Anterior cingulate cortex (tissue), 58 donors: ENCODE results near the gene RGPD3.
A peak's percentile ranks its signal among the peaks of the same experiment; 100 is the strongest.
"Not testable (repeated sequence)": the region's sequence is repeated elsewhere in the genome, so short reads cannot be mapped to it uniquely, and the experiment has no call there.

Experiments
- DNase-seq, 58 donors: peaks; one replicate each; lab custom pipeline; 2025; lab: John Stamatoyannopoulos, UW

RGPD3 gene

DNA sequence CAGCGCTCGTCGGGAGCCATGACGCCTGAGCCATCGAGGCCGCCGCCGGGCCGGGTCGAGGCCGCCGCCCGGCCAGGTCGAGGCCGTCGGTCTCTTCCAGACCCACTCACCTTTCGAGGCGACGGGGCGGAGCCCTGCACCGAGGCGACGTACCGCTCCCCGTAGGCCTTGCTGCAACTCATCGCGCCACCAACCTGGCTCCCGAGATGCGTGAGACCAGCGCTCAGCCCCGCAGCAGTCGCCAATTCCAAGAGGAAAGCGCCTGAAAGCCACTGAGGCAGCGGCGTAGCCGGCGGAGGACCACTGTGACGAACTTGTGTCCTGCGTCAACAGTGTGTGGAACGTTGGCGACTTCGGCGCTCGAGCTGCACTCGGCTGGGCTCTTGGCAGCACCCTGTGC is at the start of gene RGPD3:
TSS of gene RGPD3 (minus strand) at position 307 of the 400 bp plus-strand sequence. CDS start at position 182, 125 bp downstream.
- not testable (repeated sequence) for DNase-seq

DNA sequence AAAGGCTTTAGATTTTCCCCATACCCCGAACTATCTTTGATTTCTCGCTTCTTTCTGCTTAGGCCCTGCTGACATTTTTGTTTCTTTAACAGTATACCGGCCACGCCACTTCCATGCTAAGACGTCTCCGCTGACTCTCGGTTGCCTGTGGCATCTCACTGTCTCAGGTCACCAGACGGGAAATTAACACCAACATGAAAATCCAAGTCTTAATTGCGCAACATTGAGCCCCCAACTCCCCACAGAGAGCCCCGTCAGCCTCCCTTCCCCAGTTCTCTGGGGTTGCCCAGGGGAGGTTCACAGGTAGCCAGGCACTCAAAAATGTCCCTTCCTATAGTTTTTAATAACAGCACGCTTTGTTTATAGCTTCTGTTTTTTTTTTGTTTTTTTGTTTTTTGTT is 49.1 kb upstream of the RGPD3 start:
- no peak for DNase-seq

DNA sequence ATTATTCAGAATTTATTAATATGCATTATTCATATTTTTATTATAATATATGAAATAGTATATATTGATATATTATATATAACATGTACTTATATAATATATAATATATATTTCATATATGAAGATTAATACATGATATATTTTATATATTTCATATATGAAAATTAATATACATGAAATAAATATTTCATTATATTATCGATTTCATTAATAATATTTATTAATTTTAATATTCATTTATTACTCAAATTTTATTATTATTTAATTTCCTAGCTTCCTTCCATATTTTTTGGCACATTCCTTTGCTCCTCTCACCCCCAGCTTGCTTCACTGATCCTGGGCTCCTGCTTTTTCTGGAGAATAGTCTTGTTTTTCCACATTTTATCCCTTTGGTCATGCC is 48.7 kb upstream of the RGPD3 start:
- no peak for DNase-seq

DNA sequence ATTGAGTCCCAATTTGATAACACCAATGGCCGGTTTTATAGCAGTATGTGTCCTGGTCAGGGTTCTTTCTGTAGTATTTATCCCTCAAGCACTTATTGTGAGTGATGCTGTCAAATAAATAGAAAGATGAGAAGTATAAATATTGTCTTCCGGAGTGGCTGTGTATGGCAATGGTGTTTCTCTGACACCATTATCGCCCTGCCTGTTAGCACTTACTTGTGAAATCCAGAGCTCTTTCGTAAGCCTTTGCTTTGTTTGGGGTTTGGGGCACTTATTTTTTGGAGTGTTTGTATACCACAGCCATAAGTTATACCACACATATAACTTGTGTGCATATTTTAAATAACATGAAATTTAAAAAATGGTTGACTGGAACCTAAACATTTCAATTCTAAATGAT is 48.2 kb upstream of the RGPD3 start:
- DNase-seq = no peak

DNA sequence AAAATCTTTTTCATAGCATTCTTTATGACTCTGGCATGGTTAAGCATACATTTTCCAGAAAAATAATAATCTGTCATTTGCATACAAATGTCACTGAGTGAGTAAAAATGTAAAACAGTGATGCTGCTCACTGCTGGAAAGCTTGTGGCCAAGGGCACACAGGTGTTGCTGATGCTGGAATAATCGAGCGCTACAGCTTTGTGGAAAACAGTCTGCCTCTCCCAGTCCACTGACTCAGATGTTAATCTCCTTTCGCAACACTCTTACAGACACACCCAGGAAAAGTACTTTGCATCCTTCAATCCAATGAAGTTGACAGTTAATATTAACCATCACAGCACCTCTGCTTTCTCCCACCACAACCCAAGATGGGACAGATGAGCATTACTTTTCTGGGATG is 46.6 kb upstream of the RGPD3 start:
- DNase-seq = not testable (repeated sequence)

DNA sequence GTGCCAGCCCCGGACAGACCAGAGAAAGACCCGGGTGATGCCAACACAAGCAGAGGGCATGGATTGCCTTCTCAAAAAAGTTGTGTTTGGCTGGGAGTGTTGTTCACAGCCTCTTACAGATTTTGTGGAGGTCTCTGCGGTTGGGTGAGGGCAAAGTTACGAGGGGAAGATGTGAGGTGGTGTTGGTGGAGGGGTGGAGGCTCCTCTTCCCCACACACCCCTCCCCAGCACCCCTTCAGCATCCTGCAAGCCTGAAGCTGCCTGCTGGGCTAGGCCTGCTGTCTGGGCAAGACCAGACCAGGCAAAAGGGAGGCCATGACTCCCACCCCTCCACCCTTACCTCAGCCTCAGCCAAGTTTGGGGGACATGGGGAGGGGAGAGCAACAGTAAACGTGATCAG is 45.2 kb upstream of the RGPD3 start:
- DNase-seq = not testable (repeated sequence)

DNA sequence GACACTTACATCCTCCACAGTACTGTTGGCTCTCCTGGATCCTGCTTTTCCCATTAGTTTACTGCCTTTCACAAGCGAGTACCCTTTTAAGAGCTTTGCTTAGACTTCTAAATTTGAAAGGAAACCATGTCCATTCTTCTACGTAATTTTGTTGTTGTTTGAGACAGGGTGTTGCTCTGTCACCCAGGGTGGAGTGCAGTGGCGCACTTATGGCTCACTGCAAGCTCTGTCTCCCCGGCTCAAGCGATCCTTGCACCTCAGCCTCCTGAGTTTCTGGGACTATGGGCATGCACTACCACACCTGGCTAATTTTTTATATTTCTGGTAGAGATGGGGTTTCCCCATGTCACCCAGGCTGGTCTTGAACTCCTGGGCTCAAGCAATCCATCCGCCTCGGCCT is 43.7 kb upstream of the RGPD3 start:
- not testable (repeated sequence) for DNase-seq

DNA sequence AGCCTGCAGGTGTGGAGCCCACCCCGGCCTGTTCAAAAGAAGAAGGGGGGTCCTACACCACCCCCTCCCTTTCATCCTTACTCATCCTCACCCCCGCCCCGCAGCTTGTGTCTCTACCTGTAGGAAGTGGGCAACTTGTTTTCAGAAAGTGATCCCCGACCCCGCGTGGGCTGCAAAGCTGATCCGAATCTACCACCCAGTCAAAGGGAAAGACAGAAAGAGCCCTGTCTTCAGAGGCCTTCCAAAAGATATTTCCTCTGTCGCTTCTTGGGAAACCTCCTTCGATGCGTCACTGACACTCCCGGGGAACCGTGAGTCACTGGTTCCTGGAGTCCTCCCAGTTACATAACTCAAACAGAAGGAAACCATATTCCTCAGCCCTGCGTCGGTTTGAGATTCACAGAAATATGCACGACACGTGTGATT is 43.3 kb upstream of the RGPD3 start:
- DNase-seq = peak in 28 of 58 donors; percentile 1 to 62 (median 14)

DNA sequence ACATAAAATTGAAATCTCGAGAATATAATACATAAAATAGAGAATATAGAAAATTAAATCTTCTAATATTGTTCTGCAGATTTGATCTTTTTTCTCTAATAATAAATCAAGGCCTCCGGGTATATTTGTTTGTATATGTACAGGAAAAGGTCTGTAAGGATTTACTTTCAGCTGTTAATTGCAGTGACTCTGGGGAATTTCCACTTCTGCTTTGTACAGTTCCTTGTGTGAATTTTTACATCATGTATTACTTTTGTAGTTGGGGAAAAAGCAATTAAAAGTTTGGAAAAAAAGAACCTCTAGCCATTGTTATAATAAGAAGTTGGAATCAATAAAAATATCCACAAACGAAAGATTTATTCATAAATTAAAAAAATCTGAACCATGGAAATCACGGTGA is 42.6 kb upstream of the RGPD3 start:
- not testable (repeated sequence) for DNase-seq

DNA sequence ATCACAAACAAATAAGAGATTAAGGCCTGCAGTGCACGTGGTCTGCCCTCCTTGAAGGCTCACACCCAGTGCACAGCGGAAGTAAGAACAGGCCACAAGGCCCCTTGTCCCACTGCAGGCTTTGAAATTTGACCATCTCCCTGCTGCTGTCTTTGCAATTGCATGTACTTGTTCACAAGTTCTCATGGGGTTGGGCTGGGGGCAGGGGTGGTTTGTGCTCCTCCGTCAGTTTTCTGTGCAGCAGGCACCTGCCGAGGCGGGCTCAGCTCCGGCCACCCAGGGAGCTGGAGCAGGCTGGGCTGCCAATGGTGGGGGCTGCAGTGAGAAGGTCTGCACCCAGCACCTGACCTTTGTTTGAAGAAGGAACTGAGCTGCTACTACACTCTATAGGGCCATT is 41.2 kb upstream of the RGPD3 start:
- DNase-seq = not testable (repeated sequence)

DNA sequence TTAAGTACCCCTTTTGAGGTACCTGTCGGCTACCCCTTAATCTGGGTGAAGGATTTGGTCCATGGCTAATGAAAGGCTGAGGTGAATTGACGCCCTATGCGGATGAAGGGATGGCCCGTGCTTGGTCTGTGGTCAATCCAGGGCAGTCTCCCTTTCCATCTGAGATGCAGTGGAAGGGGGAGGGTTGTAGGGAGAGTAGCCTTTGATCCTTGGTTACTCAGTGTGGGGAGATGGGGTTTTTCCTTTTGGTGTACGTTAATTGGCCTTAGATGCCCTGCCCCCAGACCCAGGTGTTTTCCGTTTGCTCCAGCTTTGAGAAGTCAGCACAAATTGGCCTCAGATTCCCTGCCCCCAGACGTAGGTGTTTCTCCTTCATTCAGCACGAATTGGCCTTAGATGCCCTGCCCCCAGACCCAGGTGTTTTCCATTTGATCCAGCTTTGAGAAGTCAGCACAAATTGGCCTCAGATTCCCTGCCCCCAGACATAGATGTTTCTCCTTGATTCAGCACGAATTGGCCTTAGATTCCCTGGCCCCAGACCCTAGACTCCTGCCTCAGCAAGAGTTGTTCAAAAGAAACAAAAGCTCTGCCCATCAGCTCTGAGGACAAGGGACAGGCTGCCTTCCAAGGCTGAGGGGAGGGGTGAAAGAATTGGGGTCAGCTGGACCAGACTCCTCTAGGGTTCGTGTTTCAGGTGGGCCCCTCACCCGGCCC is 40.6 kb upstream of the RGPD3 start:
- DNase-seq = not testable (repeated sequence)

DNA sequence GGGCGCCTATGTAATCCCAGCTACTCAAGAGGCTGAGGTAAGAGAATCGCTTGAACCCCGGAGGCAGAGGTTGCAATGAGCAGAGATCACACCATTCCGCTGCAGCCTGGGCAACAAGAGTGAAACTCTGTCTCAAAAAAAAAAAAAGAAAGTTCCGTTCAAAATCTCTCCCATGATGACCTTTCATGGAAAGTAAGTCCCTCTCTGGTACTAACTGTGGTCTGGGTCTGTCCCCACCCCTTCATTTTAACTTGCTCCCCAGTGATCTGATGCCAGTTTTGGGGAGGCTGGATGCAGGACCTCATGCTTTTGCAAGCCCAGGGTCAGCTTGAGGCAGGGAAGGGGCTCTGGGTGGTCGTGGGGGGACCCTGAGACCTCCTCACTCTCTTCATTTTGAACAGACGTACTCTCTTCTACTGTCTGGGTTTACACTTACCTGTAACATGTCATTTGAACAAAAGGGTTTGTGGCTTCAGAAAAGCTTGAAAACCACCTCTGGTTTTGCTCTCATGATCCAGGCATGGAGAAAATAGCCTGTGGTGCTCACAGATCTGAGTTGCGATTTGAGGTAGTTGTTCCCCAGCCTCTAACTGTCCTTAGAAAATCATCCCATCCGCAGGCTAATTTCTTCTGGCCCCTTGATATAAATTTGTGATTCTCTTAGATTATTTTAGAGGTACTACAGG is 37.9 kb upstream of the RGPD3 start:
- DNase-seq = not testable (repeated sequence)

DNA sequence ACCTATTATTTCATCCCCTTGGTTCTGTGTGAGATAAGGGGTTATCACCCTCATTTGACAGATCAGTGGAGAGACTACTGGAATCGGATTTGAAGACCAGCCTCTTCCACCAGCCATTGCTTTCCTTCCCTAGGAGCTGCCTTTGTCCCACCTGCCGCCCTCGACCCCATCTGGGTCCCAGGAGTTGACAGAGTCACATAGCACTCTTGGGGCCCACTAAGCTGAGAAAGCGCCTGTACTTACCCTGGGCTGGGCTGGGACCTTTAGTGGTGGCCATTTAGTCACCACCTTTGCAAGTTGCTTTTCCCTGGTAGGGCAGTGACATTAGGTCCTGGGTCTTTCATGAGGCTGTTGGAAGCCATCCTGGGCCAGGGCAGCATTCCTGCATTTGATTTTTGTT is 36.6 kb upstream of the RGPD3 start:
- DNase-seq = not testable (repeated sequence)

DNA sequence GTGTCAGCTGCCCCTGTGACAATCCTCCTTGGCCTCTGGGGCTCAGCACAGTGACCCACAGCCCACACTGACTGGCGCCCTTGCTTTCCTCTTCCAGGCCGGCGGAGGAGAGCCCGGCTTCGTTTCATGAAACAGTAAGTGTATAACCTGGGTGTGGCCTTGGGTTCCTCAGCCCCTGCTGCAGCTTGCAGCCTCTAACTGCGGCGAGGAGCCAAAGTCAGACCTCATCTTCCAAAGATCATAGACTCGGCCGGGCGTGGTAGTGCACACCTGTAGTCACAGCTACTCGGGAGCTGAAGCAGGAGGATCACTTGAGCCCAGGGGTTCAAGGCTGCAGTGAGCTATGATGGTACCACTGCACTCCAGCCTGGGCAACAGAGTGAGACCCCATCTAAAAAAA is 36.0 kb upstream of the RGPD3 start:
- not testable (repeated sequence) for DNase-seq

DNA sequence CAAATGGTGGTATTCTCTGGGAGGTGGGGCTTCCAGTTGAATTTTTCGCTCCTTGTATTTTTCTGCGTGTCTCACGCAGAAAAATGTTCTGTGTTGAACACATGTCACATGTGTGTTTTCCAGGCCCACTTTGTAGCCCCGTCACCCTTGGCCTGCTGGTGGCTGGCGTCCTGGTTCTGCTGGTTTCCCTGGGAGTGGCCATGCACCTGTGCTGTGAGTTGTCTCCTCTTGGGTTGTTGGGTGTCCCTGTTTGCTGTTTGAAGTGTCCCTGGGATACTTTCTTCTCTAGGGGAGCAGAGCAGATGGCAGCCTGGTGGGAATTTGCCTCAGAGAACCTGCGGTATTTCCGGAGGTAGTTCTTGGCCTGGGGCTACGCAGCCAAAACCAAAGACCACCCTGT is 34.1 kb upstream of the RGPD3 start:
- not testable (repeated sequence) for DNase-seq

DNA sequence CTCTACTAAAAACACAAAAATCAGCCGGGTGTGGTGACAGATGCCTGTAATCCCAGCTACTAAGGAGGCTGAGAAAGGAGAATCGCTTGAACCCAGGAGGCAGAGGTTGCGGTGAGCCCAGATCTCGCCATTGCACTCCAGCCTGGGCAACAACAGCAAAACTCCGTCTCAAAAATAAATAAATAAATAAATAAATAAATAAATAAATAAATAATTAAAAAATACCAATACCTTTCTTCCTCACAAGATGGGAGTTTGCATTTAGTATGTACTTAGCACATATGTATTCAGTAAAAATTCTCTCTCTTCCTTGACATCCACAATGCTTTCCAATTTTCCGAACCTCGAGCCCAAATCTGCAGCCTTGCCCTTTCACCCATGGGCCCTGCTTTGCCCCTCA is 32.1 kb upstream of the RGPD3 start:
- not testable (repeated sequence) for DNase-seq

DNA sequence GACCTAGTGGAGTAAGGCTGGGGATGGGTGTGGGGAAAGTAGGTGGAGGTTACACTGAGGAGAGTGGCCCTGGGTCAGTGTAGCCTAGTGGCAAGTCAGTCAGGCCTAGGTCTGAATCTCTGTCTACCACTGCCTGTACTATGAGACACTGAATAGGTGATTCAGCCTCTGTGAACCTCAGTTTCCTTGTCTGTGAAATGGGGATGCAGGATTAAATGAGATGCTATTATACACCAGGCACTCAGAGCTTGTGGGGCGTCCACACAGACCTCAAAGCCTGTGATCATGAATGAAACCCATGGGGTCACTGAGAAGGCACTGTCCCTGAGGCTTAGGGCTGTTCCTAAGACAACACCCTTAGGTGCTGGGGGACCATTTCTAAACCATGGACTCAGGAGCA is 30.3 kb upstream of the RGPD3 start:
- DNase-seq = not testable (repeated sequence)

DNA sequence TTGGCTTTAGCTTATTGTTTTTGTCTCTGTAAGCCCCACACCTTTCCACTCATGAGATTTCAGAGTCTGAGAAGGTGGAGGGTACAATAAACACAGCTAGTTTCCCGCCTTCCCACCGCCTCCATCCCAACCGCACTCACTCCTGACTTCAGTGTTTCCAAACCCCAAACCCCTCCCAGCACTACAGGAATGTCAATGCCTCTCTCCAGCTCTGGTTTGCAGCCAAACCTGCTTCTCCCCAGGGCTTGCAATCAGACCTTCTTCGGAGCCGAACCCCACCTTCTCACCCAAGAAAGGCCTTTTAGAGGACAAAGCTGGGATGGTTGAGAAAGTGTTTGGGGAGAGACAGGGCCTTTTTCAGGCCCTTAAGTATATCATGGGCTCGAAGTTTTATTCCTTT is 24.7 kb upstream of the RGPD3 start:
- not testable (repeated sequence) for DNase-seq

DNA sequence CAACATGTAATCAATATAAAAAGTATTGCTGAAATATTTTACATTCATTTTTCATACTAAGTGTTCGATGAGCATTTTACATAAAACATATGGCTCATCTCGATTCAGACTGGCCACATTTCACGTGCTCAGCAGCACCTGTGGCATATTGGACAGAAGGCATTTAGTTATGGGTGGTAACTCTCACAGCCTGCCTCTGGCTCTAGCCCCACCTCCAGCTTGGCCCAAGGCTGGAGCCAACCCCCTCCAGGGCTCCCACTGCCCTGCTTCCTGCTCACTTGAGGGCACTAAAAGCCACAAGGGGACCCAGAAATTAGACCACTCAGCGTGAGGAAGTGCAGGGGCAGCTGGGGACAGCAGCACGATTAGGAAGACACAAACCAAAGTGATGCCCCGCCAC is 24.2 kb upstream of the RGPD3 start:
- DNase-seq = not testable (repeated sequence)

DNA sequence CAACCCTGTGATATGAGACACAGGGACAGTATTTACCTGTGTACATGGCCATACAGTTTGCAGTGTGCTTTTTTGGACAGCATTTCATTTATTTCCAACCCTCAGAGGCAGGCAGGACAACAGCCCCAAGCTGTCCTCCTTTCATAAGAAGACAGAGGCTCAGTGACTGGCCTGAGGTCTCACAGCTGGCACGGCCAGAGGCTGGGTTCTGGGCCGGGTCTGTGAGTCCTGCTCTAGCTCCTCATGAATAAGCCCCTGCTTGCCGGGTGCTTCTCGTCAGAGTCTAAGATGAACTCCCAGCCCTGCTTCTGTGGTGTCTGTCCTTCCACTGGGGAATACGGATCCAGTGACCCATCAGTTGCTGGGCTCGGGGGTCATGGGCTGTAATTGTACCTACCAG is 21.5 kb upstream of the RGPD3 start:
- not testable (repeated sequence) for DNase-seq

DNA sequence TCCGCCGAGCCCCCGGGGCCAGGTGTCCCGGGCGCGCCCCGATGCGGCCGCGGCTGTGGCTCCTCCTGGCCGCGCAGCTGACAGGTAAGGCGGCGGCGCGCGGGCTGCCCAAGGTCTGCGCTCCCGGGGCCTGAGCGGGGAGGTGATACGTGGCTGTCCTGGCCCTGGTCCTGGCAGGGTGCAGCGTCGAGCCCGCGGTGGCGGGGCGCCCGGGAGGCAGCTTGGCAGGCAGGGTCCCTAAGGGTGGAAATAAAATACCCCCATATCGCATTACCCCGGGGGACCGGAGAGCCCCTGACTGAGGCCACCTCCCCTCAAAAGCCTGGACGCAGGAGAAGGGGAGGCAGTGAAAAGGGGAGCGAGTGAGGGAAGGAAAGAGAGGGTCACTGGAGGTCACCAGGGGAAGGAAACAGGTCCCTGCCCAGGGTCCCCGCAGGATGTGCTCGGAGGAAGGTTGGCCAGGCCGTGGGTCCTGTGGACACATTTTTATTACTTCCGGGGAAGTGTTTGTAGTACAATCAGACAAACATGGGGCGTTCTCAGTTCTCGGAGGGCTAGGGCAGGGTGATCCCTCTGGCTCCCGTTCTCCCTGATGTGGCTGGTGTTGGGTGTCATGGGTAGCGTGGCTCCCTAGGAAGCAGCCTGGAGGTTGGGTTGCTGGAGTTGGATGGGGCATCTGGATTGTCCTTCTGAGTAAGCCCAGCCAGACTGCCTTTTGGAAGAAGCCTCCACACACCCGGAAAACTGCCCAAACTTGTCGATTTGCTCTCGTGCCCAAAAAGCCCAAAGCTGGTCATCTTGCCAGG is 19.4 kb upstream of the RGPD3 start:
- not testable (repeated sequence) for DNase-seq
